ENCODE results near the gene CHRNB4.

DNA sequence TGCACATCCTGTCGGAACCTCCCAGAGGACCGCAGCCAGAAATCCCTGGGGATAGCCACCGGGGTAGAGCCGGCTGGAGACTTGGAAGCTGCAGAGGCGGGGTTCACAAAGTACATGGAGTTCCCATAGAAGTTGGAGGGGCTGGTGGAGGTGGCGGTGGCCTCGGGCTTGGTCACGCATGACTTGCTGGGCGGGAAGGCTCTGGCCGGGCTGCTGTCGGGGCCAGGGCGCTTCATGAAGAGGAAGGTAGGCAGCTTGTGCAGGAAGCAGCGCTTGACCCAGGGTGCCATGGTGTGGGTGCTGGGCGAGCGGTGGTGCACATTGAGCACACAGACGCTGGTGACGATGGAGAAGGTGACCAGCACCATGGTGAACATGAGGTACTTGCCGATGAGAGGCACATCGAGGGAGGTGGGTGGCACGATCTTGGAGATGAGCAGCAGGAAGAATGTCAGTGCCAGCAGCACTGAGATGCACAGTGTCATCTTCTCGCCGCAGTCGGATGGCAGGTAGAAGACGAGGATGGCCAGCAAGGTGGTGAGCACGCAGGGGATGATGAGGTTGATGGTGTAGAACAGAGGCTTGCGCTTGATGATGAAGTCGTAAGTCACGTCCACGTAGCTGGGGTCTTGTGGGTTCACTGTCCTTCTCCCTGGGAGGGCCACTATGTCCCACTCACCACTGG is 11.8 kb downstream of the CHRNB4 start:
- TF ChIP-seq CTCF (IDR thresholded peaks at IDR 0.05) (no peak), POLR2A (IDR thresholded peaks at IDR 0.05) (no peak)
